NCI-H146 treated with DMSO at 0.1 percent for 48 hours (cell line): Measurements from ENCODE around the gene RMI1.
"Not testable (repeated sequence)": the region's sequence is repeated elsewhere in the genome, so short reads cannot be mapped to it uniquely, and the experiment has no call there.

ENCODE experiments used
- DNase-seq: peaks from one replicate; lab custom pipeline; 2025; ENCODE audit not compliant: unreplicated experiment; lab: John Stamatoyannopoulos, UW

Gene RMI1

GRCh38 chr9:83980395-83981125, at the start of gene RMI1:
RMI1 (plus strand) TSS chr9:83980805; CDS start chr9:84000987, 20,182 bp downstream.
- DNase-seq, result peak; percentile 83

- no peak for DNase-seq
These were observed 49.7 kb upstream of the RMI1 start for GRCh38 chr9:83930881-83931280.

- DNase-seq, result no peak
These were observed 48.6 kb upstream of the RMI1 start for GRCh38 chr9:83932011-83932410.

GRCh38 chr9:83932851-83933250, 47.8 kb upstream of the RMI1 start:
- no peak for DNase-seq

- no peak for DNase-seq
These were observed 46.8 kb upstream of the RMI1 start for GRCh38 chr9:83933790-83934189.

GRCh38 chr9:83934569-83935275, 45.9 kb upstream of the RMI1 start:
- DNase-seq, result no peak

GRCh38 chr9:83935276-83935935, 45.2 kb upstream of the RMI1 start:
- no peak for DNase-seq

GRCh38 chr9:83936523-83936922, 44.1 kb upstream of the RMI1 start:
- DNase-seq, result no peak

GRCh38 chr9:83937861-83938455, 42.6 kb upstream of the RMI1 start:
- no peak for DNase-seq

GRCh38 chr9:83940590-83941303, 39.9 kb upstream of the RMI1 start:
- DNase-seq, result no peak

- DNase-seq, result not testable (repeated sequence)
These were observed 32.5 kb upstream of the RMI1 start for GRCh38 chr9:83948096-83948495.

GRCh38 chr9:83956086-83956435, 24.5 kb upstream of the RMI1 start:
- DNase-seq, result no peak

- peak; percentile 20 for DNase-seq
These were observed 24.0 kb upstream of the RMI1 start for GRCh38 chr9:83956436-83957247.

GRCh38 chr9:83957248-83957513, 23.4 kb upstream of the RMI1 start:
- no peak for DNase-seq

GRCh38 chr9:83959061-83959460, 21.5 kb upstream of the RMI1 start:
- DNase-seq, result no peak

GRCh38 chr9:83960991-83961390, 19.6 kb upstream of the RMI1 start:
- DNase-seq, result no peak

- no peak for DNase-seq
These were observed 18.4 kb upstream of the RMI1 start for GRCh38 chr9:83962165-83962564.

GRCh38 chr9:83964973-83965349, 15.6 kb upstream of the RMI1 start:
- no peak for DNase-seq

GRCh38 chr9:83965350-83966208, 15.0 kb upstream of the RMI1 start:
- DNase-seq, result no peak

- DNase-seq, result no peak
These were observed 14.4 kb upstream of the RMI1 start for GRCh38 chr9:83966209-83966582.
